ENCODE data around the gene APOBEC3B.

GRCh38 chr22:39012533-39013511, 30.7 kb downstream of the APOBEC3B start:
- no peak for TF ChIP-seq CTCF (IDR thresholded peaks at IDR 0.05; ENCODE audit: low read length)
- no peak for TF ChIP-seq EZH2 (IDR thresholded peaks at IDR 0.05; ENCODE audit: borderline replicate concordance, low read length)

Data from OCI-LY1 (cell line).